ENCODE measurements around the gene GLYR1. TPM values are rescaled to one million over a fixed set of nuclear protein-coding genes. Genes with fewer than 3 reads are reported as not detected.
A peak's percentile ranks its signal among the peaks of the same experiment; 100 is the strongest.

Gene GLYR1
- total RNA-seq, 1 donor from 2014 or later, result 53.0 TPM

GRCh38 chr16:4797805-4798252 is 49.3 kb downstream of the GLYR1 start:
- no peak for DNase-seq (ENCODE audit: low spot score)
- H3K79me2 ChIP-seq (ENCODE audit: low read depth), result peaks cover 5% of the 10 kb centered on the region
- no peaks in the 10 kb centered on the region for H3K9me3 ChIP-seq (ENCODE audit: low read depth)
- Mint-ChIP-seq H3K9me3 (no peaks in the 10 kb centered on the region), H3K4me3 (no peak overlapping the region), H3K27ac (no peak overlapping the region), H3K36me3 (peaks cover 3% of the 10 kb centered on the region), H3K4me1 (peaks cover 3% of the 10 kb centered on the region), H3K27me3 (ENCODE audit: insufficient read depth, low read depth) (peaks cover 7% of the 10 kb centered on the region)
- H2AFZ ChIP-seq (replicated peaks), result no peak overlapping the region
- H3K4me1 ChIP-seq, result peaks cover 6% of the 10 kb centered on the region
- H3K4me2 ChIP-seq, result no peak overlapping the region
- peaks cover 22% of the 10 kb centered on the region for H3F3A ChIP-seq (ENCODE audit: low read depth)
- no peak overlapping the region for H3K4me3 ChIP-seq
- no peak overlapping the region for H3K9ac ChIP-seq
- TF ChIP-seq EZH2phosphoT487 (IDR thresholded peaks at IDR 0.05) (no peak), CTCF (IDR thresholded peaks at IDR 0.05) (no peak), EZH2 (IDR thresholded peaks at IDR 0.05) (no peak)
- H3K36me3 ChIP-seq, result no peaks in the 10 kb centered on the region
- no peaks in the 10 kb centered on the region for H4K20me1 ChIP-seq (ENCODE audit: low read depth)
- no peaks in the 10 kb centered on the region for H3K27me3 ChIP-seq
- H3K27ac ChIP-seq, result no peak overlapping the region

- Mint-ChIP-seq H3K9me3 (no peaks in the 10 kb centered on the region), H3K27me3 (ENCODE audit: insufficient read depth, low read depth) (peaks cover 7% of the 10 kb centered on the region), H3K27ac (peak overlapping the region; percentile 63), H3K4me1 (peaks cover 3% of the 10 kb centered on the region), H3K4me3 (no peak overlapping the region), H3K36me3 (peaks cover 3% of the 10 kb centered on the region)
- peaks cover 16% of the 10 kb centered on the region for H3F3A ChIP-seq (ENCODE audit: low read depth)
- H2AFZ ChIP-seq (replicated peaks), result no peak overlapping the region
- H3K4me2 ChIP-seq, result no peak overlapping the region
- peaks cover 5% of the 10 kb centered on the region for H3K79me2 ChIP-seq (ENCODE audit: low read depth)
- H3K9ac ChIP-seq, result no peak overlapping the region
- DNase-seq (ENCODE audit: low spot score), result no peak
- no peaks in the 10 kb centered on the region for H3K27me3 ChIP-seq
- peaks cover 6% of the 10 kb centered on the region for H3K4me1 ChIP-seq
- H4K20me1 ChIP-seq (ENCODE audit: low read depth), result no peaks in the 10 kb centered on the region
- TF ChIP-seq CTCF (IDR thresholded peaks at IDR 0.05) (no peak), EZH2phosphoT487 (IDR thresholded peaks at IDR 0.05) (no peak), EZH2 (IDR thresholded peaks at IDR 0.05) (no peak)
- H3K9me3 ChIP-seq (ENCODE audit: low read depth), result no peaks in the 10 kb centered on the region
- no peak overlapping the region for H3K4me3 ChIP-seq
- no peak overlapping the region for H3K27ac ChIP-seq
- H3K36me3 ChIP-seq, result no peaks in the 10 kb centered on the region
Measured at GRCh38 chr16:4796982-4797804, 49.9 kb downstream of the GLYR1 start.

GRCh38 chr16:4795828-4796572 is 51.1 kb downstream of the GLYR1 start:
- Mint-ChIP-seq H3K9me3 (no peaks in the 10 kb centered on the region), H3K36me3 (peaks cover 3% of the 10 kb centered on the region), H3K27ac (peak overlapping the region; percentile 14), H3K27me3 (ENCODE audit: insufficient read depth, low read depth) (peaks cover 7% of the 10 kb centered on the region), H3K4me3 (no peak overlapping the region), H3K4me1 (peaks cover 3% of the 10 kb centered on the region)
- no peak overlapping the region for H3K9ac ChIP-seq
- no peaks in the 10 kb centered on the region for H3K4me1 ChIP-seq
- H3K27ac ChIP-seq, result no peak overlapping the region
- H3K9me3 ChIP-seq (ENCODE audit: low read depth), result no peaks in the 10 kb centered on the region
- peaks cover 4% of the 10 kb centered on the region for H3F3A ChIP-seq (ENCODE audit: low read depth)
- H3K4me3 ChIP-seq, result no peak overlapping the region
- TF ChIP-seq EZH2phosphoT487 (IDR thresholded peaks at IDR 0.05) (no peak), CTCF (IDR thresholded peaks at IDR 0.05) (no peak), EZH2 (IDR thresholded peaks at IDR 0.05) (no peak)
- H3K79me2 ChIP-seq (ENCODE audit: low read depth), result peaks cover 4% of the 10 kb centered on the region
- H4K20me1 ChIP-seq (ENCODE audit: low read depth), result no peaks in the 10 kb centered on the region
- no peak overlapping the region for H2AFZ ChIP-seq (replicated peaks)
- no peaks in the 10 kb centered on the region for H3K27me3 ChIP-seq
- H3K4me2 ChIP-seq, result no peak overlapping the region
- no peak for DNase-seq (ENCODE audit: low spot score)
- no peaks in the 10 kb centered on the region for H3K36me3 ChIP-seq
